OCI-LY3 (cell line): ENCODE results near the gene CDH4.

Experiments used
- CTCF ChIP-seq: fragments of 200-600, 300-600 bp; sonication (generic); IDR thresholded peaks from 2 replicates; pipeline ENCODE4 v1.5.1; 2014; ENCODE audit warnings: antibody characterized with exemption, low read length, low read depth
- EZH2phosphoT487 ChIP-seq: fragments of 200-600 bp; shearing (Covaris generic); IDR thresholded peaks from 2 replicates; pipeline ENCODE4 v1.6.1; 2018; ENCODE audit warnings: antibody characterized with exemption, mixed run types, low read depth

GRCh38 chr20:61848851-61849250, 596.8 kb downstream of the CDH4 start:
- TF ChIP-seq CTCF (no peak), EZH2phosphoT487 (no peak)
